Tibial nerve (tissue), 4 donors: ENCODE measurements around the gene PDZD2.

Source experiments
- CTCF ChIP-seq, 5 experiments: fragments of 200-600 bp in 3 of 5; fragments of 450-650 bp in 2 of 5; sonication (generic) in 3 of 5; IDR thresholded peaks; one replicate each; pipeline ENCODE4 v1.5.1; 2016 to 2019; ENCODE audit warnings: antibody characterized with exemption in 5 of 5, mild to moderate bottlenecking in 3 of 5, moderate library complexity in 2 of 5
- EP300 ChIP-seq, 2 donors: sonication (generic); formaldehyde crosslinking; IDR thresholded peaks; one replicate each; pipeline ENCODE4 v1.6.1; 2017; ENCODE audit warnings: antibody characterized with exemption in 2 of 2, mild to moderate bottlenecking in 1 of 2
- POLR2A ChIP-seq, 2 donors: fragments of 450-650 bp; IDR thresholded peaks; one replicate each; pipeline ENCODE4 v1.6.1; 2017; ENCODE audit warnings: antibody characterized with exemption in 2 of 2, mild to moderate bottlenecking in 2 of 2, moderate library complexity in 2 of 2

DNA sequence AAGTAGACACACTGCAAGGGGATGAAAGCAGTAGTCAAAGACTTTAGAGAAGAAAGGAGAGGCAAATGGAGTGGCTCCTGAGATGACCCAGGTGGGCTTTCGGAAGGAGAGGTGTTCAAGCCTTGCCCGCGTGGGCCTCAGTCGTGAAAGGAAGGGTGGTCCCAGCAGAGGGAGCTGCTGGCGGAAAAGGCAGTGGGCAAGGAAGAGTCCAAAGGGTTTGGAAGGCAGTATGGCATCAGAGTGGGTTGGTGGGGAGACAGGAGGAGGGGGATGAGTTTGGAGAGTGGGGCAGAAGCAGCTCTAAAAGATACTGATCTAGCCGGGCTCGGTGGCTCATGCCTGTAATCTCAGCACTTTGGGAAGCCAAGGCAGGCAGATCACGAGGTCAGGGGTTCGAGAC, 369.8 kb downstream of the PDZD2 start:
- TF ChIP-seq CTCF (IDR thresholded peaks at IDR 0.05) (no peak), POLR2A (IDR thresholded peaks at IDR 0.05) (no peak), EP300 (IDR thresholded peaks at IDR 0.05) (no peak)
